Measurements from ENCODE around the gene CAPN11. TPM values are rescaled to one million over a fixed set of nuclear protein-coding genes. Genes with fewer than 3 reads are reported as not detected.
A peak's percentile ranks its signal among the peaks of the same experiment; 100 is the strongest.

The CAPN11 gene
- total RNA-seq, 1 experiment from 2014 or later: not detected

DNA sequence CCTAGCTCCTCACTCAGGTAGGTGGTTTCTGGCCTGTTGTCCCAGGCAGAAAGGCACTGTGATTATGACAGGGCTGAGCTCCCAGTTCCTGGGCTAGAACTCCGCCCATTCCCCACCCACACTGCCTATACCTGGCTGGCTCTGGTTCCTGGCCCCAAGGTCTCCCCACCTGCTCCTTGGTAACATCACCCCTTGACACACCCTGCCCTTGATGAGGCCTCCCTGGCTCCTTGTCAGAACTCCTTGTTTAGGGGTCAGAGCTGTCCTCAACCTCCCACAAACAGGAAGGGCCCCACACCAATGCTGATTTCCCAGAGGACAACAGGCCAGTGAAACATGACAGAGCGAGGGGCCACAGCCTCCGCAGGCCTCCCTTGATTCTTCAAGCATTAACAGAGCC is 42.6 kb downstream of the CAPN11 start:
- Histone ChIP-seq H3K36me3 (ENCODE audit: control insufficient read depth in 1 of 2, insufficient read depth in 2 of 2, low read length in 2 of 2) (no peaks in the 10 kb centered on the region), H4K20me1 (ENCODE audit: insufficient read depth) (no peaks in the 10 kb centered on the region), H3K9me3 (ENCODE audit: control insufficient read depth in 1 of 2, insufficient read depth in 1 of 2, low read depth in 1 of 2, low read length in 2 of 2) (no peaks in the 10 kb centered on the region), H3K4me3 (replicated peaks in 1 of 2; ENCODE audit: low read depth in 1 of 2, low read length in 2 of 2) (no peak overlapping the region), H2AFZ (ENCODE audit: low read depth, low read length, poor library complexity, severe bottlenecking) (no peak overlapping the region), H3K27ac (ENCODE audit: low read depth, low read length) (no peak overlapping the region), H3K4me1 (ENCODE audit: control insufficient read depth in 1 of 2, insufficient read depth in 2 of 2, low read length in 2 of 2) (peaks cover 0 to 10% of the 10 kb centered on the region in 2 experiments; a peak in 2 of 4 replicates), H3K9ac (ENCODE audit: low read length) (no peak overlapping the region), H3K4me2 (ENCODE audit: low read length) (no peak overlapping the region), H3K79me2 (ENCODE audit: insufficient read depth, low read length) (no peaks in the 10 kb centered on the region), H3K9me2 (ENCODE audit: insufficient read depth) (no peaks in the 10 kb centered on the region), H3K27me3 (ENCODE audit: insufficient read depth, low read length) (no peaks in the 10 kb centered on the region)
- RAD21 ChIA-PET (ENCODE audit: low non-redundant PET in 1 of 2, low total read pairs in 2 of 2, uncharacterized antibody in 2 of 2, unreplicated experiment in 2 of 2): no interaction called here
- CTCF ChIA-PET: interaction anchor here (2.0 kb wide), 1 partner anchor 20 kb away, joined by 5 read pairs; no protein-coding TSS in a partner anchor
- intact Hi-C loops (cut with micrococcal nuclease): no loop called here
- BruUV-seq (replicated peaks): no TSS peak
- DNase-seq (ENCODE audit: low read depth, low spot score): no peak
- TF ChIP-seq SIN3A (IDR thresholded peaks at IDR 0.05; ENCODE audit: low read depth): no peak
- TF ChIP-seq, protein P1, sequence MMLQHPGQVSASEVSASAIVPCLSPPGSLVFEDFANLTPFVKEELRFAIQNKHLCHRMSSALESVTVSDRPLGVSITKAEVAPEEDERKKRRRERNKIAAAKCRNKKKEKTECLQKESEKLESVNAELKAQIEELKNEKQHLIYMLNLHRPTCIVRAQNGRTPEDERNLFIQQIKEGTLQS (IDR thresholded peaks at IDR 0.05): no peak
- no peak for TF ChIP-seq SRF (IDR thresholded peaks at IDR 0.05; ENCODE audit: low read depth)
- TF ChIP-seq, protein P2, sequence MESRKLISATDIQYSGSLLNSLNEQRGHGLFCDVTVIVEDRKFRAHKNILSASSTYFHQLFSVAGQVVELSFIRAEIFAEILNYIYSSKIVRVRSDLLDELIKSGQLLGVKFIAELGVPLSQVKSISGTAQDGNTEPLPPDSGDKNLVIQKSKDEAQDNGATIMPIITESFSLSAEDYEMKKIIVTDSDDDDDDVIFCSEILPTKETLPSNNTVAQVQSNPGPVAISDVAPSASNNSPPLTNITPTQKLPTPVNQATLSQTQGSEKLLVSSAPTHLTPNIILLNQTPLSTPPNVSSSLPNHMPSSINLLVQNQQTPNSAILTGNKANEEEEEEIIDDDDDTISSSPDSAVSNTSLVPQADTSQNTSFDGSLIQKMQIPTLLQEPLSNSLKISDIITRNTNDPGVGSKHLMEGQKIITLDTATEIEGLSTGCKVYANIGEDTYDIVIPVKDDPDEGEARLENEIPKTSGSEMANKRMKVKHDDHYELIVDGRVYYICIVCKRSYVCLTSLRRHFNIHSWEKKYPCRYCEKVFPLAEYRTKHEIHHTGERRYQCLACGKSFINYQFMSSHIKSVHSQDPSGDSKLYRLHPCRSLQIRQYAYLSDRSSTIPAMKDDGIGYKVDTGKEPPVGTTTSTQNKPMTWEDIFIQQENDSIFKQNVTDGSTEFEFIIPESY (IDR thresholded peaks at IDR 0.05; ENCODE audit: extremely low read depth, insufficient replicate concordance, low read length): no peak
- no peak for TF ChIP-seq ZNF274 (IDR thresholded peaks at IDR 0.05; ENCODE audit: low read depth, low read length)
- no peak for TF ChIP-seq EGR1 (IDR thresholded peaks at IDR 0.05; ENCODE audit: low read depth)
- no peak for TF ChIP-seq CBX3 (IDR thresholded peaks at IDR 0.05; ENCODE audit: low read depth)
- no peak for TF ChIP-seq POLR2AphosphoS5 (IDR thresholded peaks at IDR 0.05; ENCODE audit: low read depth, low read length)
- no peak for TF ChIP-seq JUND (IDR thresholded peaks at IDR 0.05)
- TF ChIP-seq, protein P3, sequence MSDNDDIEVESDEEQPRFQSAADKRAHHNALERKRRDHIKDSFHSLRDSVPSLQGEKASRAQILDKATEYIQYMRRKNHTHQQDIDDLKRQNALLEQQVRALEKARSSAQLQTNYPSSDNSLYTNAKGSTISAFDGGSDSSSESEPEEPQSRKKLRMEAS (IDR thresholded peaks at IDR 0.05): no peak
- TF ChIP-seq YY1 (IDR thresholded peaks at IDR 0.05; ENCODE audit: extremely low read depth, insufficient replicate concordance, low read depth, low read length): no peak
- TF ChIP-seq, protein P4, sequence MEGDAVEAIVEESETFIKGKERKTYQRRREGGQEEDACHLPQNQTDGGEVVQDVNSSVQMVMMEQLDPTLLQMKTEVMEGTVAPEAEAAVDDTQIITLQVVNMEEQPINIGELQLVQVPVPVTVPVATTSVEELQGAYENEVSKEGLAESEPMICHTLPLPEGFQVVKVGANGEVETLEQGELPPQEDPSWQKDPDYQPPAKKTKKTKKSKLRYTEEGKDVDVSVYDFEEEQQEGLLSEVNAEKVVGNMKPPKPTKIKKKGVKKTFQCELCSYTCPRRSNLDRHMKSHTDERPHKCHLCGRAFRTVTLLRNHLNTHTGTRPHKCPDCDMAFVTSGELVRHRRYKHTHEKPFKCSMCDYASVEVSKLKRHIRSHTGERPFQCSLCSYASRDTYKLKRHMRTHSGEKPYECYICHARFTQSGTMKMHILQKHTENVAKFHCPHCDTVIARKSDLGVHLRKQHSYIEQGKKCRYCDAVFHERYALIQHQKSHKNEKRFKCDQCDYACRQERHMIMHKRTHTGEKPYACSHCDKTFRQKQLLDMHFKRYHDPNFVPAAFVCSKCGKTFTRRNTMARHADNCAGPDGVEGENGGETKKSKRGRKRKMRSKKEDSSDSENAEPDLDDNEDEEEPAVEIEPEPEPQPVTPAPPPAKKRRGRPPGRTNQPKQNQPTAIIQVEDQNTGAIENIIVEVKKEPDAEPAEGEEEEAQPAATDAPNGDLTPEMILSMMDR (IDR thresholded peaks at IDR 0.05 in 2 of 3, conservative IDR thresholded peaks at IDR 0.05 in 1 of 3; ENCODE audit: borderline replicate concordance in 1 of 3, insufficient read depth in 1 of 3, low read depth in 2 of 3, low read length in 2 of 3): no peak
- TF ChIP-seq, protein P5, sequence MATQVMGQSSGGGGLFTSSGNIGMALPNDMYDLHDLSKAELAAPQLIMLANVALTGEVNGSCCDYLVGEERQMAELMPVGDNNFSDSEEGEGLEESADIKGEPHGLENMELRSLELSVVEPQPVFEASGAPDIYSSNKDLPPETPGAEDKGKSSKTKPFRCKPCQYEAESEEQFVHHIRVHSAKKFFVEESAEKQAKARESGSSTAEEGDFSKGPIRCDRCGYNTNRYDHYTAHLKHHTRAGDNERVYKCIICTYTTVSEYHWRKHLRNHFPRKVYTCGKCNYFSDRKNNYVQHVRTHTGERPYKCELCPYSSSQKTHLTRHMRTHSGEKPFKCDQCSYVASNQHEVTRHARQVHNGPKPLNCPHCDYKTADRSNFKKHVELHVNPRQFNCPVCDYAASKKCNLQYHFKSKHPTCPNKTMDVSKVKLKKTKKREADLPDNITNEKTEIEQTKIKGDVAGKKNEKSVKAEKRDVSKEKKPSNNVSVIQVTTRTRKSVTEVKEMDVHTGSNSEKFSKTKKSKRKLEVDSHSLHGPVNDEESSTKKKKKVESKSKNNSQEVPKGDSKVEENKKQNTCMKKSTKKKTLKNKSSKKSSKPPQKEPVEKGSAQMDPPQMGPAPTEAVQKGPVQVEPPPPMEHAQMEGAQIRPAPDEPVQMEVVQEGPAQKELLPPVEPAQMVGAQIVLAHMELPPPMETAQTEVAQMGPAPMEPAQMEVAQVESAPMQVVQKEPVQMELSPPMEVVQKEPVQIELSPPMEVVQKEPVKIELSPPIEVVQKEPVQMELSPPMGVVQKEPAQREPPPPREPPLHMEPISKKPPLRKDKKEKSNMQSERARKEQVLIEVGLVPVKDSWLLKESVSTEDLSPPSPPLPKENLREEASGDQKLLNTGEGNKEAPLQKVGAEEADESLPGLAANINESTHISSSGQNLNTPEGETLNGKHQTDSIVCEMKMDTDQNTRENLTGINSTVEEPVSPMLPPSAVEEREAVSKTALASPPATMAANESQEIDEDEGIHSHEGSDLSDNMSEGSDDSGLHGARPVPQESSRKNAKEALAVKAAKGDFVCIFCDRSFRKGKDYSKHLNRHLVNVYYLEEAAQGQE (IDR thresholded peaks at IDR 0.05; ENCODE audit: low read depth): no peak
- no peak for TF ChIP-seq FOSL1 (IDR thresholded peaks at IDR 0.05; ENCODE audit: low read depth)
- no peak for TF ChIP-seq ELF1 (IDR thresholded peaks at IDR 0.05; ENCODE audit: borderline replicate concordance, low read depth)
- TF ChIP-seq POLR2A (IDR thresholded peaks at IDR 0.05; ENCODE audit: borderline replicate concordance, extremely low read depth, insufficient read depth, insufficient read length): no peak
- TF ChIP-seq SP1 (IDR thresholded peaks at IDR 0.05; ENCODE audit: low read depth): no peak
- TF ChIP-seq EZH2phosphoT487 (IDR thresholded peaks at IDR 0.05; ENCODE audit: borderline replicate concordance): no peak
- TF ChIP-seq TCF7L2 (IDR thresholded peaks at IDR 0.05; ENCODE audit: borderline replicate concordance, extremely low read depth, insufficient read depth, insufficient read length): no peak
- no peak for TF ChIP-seq EZH2 (IDR thresholded peaks at IDR 0.05)
- ATAC-seq: peak; percentile 71
- POLR2A ChIA-PET: interaction anchor here (1.3 kb wide), 1 partner anchor 46 kb away, joined by 3 read pairs; the partner anchor contains the start of gene HSP90AB1

All from HCT116 (cell line).